Measurements from ENCODE around the gene FERMT3. TPM values are rescaled to one million over a fixed set of nuclear protein-coding genes. Genes with fewer than 3 reads are reported as not detected.

FERMT3 gene
- polyA plus RNA-seq, 1 donor = 11.1 TPM

GRCh38 chr11:64220798-64221197 is 14.3 kb downstream of the FERMT3 start:
- DNase-seq = no peak

DNA sequence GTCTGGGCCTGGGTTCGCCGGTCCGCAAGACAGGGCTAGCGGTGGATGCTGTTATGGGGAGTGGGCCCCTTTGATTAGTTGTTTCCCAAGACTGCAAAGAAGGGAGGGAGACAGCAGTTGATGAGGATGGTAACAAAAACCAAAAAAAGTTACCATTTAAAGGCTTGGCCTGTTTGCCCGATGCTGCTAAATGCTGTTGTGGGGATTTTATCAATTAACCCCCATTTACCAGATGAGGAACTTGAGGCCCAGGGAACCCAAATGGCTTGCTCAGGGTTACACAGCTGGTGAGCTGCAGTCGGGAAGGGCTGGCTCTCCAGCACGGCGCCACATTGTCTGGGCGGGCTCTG is 16.1 kb downstream of the FERMT3 start:
- DNase-seq = no peak

DNA sequence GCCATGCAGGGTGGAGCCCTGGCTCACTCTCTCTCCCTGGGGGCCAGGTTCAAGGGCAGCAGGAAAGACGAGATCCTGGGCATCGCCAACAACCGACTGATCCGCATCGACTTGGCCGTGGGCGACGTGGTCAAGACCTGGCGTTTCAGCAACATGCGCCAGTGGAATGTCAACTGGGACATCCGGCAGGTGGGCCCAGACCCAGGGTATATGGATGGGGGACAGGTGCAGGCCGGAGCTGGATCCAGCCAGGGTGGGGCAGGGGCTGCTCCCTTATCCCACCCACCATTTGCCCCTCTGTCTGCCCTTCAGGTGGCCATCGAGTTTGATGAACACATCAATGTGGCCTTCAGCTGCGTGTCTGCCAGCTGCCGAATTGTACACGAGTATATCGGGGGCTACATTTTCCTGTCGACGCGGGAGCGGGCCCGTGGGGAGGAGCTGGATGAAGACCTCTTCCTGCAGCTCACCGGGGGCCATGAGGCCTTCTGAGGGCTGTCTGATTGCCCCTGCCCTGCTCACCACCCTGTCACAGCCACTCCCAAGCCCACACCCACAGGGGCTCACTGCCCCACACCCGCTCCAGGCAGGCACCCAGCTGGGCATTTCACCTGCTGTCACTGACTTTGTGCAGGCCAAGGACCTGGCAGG is 16.6 kb downstream of the FERMT3 start:
- DNase-seq = no peak

GRCh38 chr11:64224151-64224890 is 17.8 kb downstream of the FERMT3 start:
- DNase-seq = no peak

DNA sequence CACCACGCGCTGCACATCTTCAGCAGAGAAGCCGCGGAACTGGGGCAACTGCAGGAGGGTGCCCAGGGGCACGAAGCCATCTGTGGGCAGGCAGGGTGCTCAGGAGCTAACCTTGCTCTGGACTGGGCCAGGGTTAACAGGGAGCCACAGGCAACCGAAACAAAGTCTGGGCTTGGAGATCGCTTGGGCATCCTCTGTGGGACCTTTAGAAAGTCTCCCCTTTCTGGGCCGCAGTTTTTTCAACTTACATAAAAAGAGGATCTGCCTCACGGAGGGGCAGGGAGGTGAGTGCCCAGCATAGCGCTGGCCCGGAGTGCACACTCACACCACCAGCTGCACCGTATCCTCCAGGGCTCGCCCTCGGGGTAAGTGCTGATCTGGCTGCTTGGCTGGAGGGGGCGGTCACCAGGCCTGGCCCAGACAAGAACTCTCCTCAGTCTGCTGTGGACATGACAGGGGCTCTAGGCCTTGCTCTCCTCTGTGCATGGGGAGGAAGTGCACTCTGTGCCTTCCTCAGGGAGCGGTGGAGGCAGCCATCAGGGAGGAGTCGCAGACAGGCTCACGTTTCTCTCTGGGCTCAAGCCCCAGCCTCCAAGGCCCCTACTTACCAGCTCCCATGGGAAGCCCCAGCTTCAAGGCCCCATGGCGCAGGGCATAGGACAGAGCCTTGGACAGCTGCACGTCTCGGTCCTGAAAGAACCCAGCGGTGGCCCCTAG is 18.5 kb downstream of the FERMT3 start:
- DNase-seq = no peak

DNA sequence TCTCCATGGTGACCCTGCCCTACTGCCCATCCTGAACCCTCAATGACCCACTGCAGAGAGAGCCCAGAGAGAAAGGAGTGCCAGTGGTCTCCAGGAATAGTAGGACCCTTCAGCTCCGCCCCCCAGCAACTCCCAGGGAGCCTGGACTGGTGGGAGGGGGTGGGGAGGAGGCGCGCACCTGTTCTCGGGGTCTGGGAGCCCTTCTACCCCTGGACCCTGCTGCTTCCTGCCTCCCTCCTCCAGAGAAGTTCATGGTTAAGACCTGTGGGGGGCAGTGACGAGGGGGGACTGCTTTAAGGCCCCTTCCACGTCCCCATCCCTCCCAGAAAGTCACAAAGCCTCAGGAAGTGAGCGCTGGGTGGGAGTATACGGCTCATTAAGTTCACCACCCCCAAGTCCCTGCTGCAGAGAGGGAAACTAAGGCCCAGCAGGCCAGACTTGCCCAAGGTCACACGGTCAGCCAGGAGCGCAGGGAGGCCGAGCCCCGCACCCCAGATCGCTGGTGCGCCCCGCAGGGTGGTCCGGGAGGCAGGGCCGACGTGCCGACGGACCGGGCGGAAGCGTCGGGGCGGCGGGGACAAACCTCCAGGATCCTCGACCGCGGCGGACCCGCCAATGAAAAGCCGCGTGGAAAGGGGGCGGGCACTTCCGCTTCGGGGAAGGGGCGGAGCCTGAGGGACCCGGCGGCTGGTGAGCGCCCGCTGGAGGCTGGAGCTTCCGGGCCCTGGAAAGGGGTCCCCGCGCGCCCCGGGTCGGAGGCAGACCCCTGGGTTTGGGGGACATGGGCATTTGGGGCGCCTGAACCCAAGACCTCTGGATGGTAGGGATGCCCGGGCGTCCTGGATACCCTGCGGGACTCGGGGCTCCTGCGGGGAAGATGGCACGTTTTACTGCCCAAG is 19.3 kb downstream of the FERMT3 start, which contains the start of the genes NUDT22 and TRPT1:
TSS of gene NUDT22 (plus strand) at position 667 of the 899 bp plus-strand sequence. CDS start 379 bp downstream, outside the sequence.
TSS of gene TRPT1 (minus strand) at position 579 of the 899 bp plus-strand sequence. CDS start at position 253, 326 bp downstream.
- DNase-seq = peak; percentile 90

DNA sequence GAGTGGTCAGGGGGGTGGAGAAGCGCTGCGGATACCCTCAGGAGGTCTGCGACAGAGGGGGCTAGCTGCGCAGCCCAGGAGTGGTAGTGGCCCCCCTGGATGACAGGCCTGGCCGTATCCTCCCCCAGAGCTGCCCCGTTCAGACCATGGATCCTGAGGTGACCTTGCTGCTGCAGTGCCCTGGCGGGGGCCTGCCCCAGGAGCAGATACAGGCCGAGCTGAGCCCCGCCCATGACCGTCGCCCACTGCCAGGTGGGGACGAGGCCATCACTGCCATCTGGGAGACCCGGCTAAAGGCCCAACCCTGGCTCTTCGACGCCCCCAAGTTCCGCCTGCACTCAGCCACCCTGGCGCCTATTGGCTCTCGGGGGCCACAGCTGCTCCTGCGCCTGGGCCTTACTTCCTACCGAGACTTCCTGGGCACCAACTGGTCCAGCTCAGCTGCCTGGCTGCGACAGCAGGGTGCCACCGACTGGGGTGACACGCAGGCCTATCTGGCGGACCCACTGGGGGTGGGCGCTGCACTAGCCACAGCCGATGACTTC is 20.1 kb downstream of the FERMT3 start:
- DNase-seq = no peak

GRCh38 chr11:64227405-64227956 is 21.0 kb downstream of the FERMT3 start:
- DNase-seq = no peak

DNA sequence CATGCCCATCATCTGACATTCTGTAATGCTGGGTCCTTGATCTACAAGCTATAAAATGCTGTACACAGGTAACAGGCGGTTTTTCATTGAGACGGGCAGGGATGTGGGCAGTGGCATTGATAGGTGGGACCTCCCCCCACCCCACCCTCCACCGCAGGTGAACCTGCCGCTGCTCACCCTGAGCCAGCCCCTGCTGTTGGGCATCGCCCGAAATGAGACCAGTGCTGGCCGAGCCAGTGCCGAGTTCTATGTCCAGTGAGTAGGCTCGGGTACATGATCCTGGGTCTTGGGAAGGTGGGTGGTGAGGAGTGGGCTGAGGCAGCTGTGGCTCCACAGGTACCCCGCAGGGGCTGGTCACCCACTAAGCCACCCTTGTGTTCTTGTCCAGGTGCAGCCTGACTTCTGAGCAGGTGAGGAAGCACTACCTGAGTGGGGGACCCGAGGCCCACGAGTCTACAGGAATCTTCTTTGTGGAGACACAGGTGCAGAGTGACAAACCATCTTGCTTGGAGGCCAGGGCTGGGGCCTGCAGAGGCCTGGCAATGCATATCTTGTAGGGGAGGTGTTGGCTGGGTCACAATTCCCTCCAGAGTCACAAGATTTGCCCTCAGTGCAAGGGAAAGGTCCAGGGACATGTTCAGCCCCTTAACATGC is 22.7 kb downstream of the FERMT3 start:
- no peak for DNase-seq

DNA sequence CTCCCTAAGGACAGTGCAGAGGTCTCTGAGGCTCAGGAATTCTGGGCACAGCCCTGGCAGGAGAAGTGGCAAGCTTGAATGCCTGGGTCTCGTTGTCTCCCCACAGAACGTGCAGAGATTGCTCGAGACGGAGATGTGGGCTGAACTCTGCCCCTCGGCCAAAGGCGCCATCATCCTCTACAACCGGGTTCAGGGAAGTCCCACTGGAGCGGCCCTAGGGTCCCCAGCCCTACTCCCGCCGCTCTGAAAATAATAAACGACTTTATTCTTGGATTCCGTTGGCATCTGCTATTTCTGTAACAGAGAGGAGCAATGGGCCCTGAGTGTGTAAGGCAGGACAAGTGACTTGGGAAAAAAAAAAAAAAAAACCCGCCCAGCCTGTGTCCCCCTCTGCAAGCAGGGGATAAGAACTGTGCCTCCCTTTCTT is 23.2 kb downstream of the FERMT3 start:
- DNase-seq = no peak

- peak; percentile 91 for DNase-seq
Measured at GRCh38 chr11:64230171-64230984, 23.9 kb downstream of the FERMT3 start, which contains the start of gene DNAJC4. DNAJC4 (plus strand) TSS chr11:64230548; CDS start chr11:64230855, 307 bp downstream.

DNA sequence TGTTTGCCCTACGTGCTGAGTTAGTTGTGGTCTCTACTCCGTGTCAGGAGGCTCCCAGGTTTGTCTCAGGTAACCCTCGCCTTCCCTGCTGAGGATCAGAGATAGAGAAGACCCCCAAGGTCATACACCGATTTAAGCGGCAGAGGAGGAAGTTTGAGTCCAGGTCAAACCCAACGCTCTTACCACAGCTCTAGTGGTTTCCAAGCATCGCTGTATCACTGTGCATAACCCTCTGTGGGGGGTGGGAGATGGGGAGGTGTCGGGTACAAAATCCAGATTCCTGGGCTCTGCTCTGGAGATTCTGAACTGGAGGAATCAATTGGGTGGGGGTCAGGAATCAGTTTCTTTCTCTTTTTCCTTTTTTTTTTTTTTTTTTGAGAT is 24.5 kb downstream of the FERMT3 start:
- DNase-seq = no peak

DNA sequence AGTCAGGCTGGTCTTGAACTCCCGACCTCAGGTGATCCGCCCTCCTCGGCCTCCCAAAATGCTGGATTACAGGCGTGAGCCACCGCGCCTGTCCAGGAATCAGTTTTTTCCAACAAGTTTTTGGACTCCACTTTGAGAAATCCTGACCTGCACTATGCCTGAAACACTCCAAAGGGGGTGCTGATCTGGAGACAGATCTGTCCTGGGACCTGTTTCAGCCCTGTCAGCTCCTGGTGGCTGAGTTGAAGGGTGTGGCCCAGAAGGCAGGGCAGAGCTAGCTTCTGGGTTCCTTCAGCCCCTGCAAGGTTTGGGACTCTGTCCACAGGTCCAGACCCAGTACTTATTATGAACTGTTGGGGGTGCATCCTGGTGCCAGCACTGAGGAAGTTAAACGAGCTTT is 25.0 kb downstream of the FERMT3 start:
- DNase-seq = peak; percentile 1

DNA sequence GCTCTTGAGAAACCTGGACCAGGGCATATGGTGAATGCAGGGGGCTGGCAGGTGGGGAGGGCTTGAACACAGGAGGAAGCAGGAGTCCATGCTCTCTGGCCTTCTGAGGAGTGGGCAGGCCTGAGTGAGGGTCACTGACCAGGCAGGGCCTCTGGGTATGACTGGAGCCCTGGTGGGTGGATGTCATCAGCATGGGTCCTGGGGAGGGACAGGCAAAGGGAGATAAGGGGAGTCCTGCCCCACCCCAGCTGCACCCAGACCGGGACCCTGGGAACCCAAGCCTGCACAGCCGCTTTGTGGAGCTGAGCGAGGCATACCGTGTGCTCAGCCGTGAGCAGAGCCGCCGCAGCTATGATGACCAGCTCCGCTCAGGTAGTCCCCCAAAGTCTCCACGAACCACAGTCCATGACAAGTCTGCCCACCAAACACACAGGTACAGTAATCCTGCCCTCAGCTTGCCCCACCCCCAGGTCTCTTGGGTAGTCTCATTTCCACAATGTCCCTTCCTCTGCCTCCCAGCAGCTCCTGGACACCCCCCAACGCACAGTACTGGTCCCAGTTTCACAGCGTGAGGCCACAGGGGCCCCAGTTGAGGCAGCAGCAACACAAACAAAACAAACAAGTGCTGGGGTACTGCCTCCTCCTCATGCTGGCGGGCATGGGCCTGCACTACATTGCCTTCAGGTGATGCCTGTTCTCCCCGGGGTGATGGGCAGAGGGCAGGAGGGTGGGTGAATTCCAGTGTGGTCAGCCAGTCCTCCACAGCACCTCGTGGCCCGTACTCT is 25.9 kb downstream of the FERMT3 start:
- peak; percentile 6 for DNase-seq

DNA sequence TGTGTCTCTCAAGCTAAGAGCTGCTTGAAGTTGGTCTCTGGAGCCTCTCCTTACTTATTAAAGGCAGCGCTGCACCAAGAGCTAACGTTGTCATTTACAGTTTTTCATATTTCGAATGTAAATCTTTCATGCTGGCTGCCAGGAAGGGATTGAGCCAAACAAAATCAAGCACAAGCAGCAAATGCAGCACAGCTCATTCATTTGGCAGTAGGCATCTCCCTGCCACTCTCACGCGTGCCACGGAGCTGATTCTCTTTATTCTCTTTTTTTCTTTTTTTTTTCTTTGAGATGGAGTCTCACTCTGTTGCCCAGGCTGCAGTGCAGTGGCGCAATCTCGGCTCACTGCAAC is 26.4 kb downstream of the FERMT3 start:
- no peak for DNase-seq

- DNase-seq = peak; percentile 64
Measured at GRCh38 chr11:64233913-64234586, 27.5 kb downstream of the FERMT3 start, which contains the start of gene VEGFB. VEGFB (plus strand) TSS chr11:64234584; CDS start chr11:64234834, 250 bp downstream.

DNA sequence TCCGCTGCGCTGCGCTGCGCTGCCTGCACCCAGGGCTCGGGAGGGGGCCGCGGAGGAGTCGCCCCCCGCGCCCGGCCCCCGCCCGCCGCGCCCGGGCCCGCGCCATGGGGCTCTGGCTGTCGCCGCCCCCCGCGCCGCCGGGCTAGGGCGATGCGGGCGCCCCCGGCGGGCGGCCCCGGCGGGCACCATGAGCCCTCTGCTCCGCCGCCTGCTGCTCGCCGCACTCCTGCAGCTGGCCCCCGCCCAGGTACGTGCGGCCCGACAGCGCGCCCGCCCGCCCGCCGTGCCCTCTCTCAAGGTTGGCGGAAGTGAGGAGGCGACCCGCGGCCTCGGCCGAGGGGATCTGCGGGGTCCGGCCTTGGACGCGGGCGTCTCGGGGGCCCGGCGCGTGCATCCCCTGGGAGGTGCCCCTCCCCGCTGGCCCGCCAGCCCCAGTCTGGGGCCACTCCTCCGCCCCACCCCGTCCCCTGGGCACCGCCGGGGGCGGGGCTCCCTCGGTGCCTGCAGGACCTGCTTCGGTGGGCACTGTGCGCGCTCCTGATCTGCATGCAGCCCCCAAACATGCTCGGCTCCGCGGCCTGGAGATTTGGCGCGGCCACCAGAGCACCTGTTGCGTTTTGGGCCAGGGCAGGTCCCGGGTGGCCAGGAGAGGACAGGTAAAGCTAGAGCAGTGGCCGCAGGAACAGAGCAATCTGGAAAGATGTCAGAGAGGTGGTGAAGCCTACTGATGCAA is 28.3 kb downstream of the FERMT3 start:
- DNase-seq = no peak
